Stomach (tissue), 9 donors: ENCODE measurements around the gene CAMK2G. TPM values are rescaled to one million over a fixed set of nuclear protein-coding genes. Genes with fewer than 3 reads are reported as not detected.

Experiments used
- DNase-seq, 2 donors: peaks; one replicate each; pipeline versions ENCODE4 v3.0.0 to v3.0.0-alpha.2; 2013 to 2019
- H3K27ac ChIP-seq, 5 donors: fragments of 200-600 bp in 4 of 5; sonication (generic) in 4 of 5; one replicate each; pipeline ENCODE4 v1.5.1; 2013 to 2019; ENCODE audit warnings: mild to moderate bottlenecking in 1 of 5, moderate library complexity in 1 of 5
- H3K27me3 ChIP-seq, 3 donors: fragments of 200-600 bp; sonication (generic); one replicate each; pipeline ENCODE4 v1.5.1; 2017 to 2019; ENCODE audit warnings: mixed run types in 1 of 3
- H3K36me3 ChIP-seq, 4 donors: fragments of 200-600 bp; sonication (generic); 1 replicate in 3 of 4; 2 replicates in 1 of 4; pipeline ENCODE4 v1.5.1; 2016 to 2019
- H3K4me1 ChIP-seq, 4 donors: fragments of 200-600 bp; sonication (generic); one replicate each; pipeline ENCODE4 v1.5.1; 2016 to 2019
- H3K4me3 ChIP-seq, 4 donors: fragments of 200-600 bp; sonication (generic) in 3 of 4; one replicate each; pipeline ENCODE4 v1.5.1; 2016 to 2019; ENCODE audit warnings: mild to moderate bottlenecking in 1 of 4
- H3K9me3 ChIP-seq, 4 donors: fragments of 200-600 bp; sonication (generic); one replicate each; pipeline ENCODE4 v1.5.1; 2016 to 2019
- EP300 ChIP-seq: sonication (generic); formaldehyde crosslinking; IDR thresholded peaks from one replicate; pipeline ENCODE4 v1.6.1; 2017; ENCODE audit warnings: antibody characterized with exemption
- POLR2A ChIP-seq, 4 donors: fragments of 450-650 bp; IDR thresholded peaks; one replicate each; pipeline ENCODE4 v1.6.1; 2016; ENCODE audit warnings: antibody characterized with exemption in 4 of 4, control low read depth in 2 of 4, mild to moderate bottlenecking in 1 of 4, moderate library complexity in 1 of 4
- POLR2AphosphoS5 ChIP-seq, 3 donors: sonication (generic); formaldehyde crosslinking; IDR thresholded peaks; one replicate each; pipeline ENCODE4 v1.6.1; 2016; ENCODE audit warnings: antibody characterized with exemption in 3 of 3
- WGBS, 5 donors: extraction: QIAGEN DNeasy Blood & Tissue Kit in 3 of 5; methylation state at CpG; one replicate each; pipeline versions ENCODE4 v1.1.5 to v1.1.7; 2013 to 2018; 5-methylcytosine and 5-hydroxymethylcytosine counted together
- intact Hi-C: fragments of 100-400 bp; cut with DNase I; formaldehyde crosslinking; loops from one replicate; pipeline ENCODE4 v1.15.1; 2023; ENCODE audit warnings: low total_unique reads
- polyA plus RNA-seq, 3 donors: library from polyadenylated mRNA; stranded (reverse); fragments of 200-250 nt; gene quantifications; one replicate each; pipeline ENCODE4 v1.2.3, GENCODE V29; 2013
- total RNA-seq, 5 donors: library from RNA; depleted of rRNA; stranded (reverse); fragments of >200 nt; gene quantifications; one replicate each; pipeline versions ENCODE4 v1.1.0 to v1.2.3, GENCODE V29; 2014 to 2016
- TF ChIP-seq, protein P1 (sequence below), 7 experiments: fragments of 450-650 bp in 4 of 7; fragments of 200-600 bp in 3 of 7; sonication (generic) in 3 of 7; IDR thresholded peaks; one replicate each; pipeline ENCODE4 v1.5.1; 2016 to 2019; ENCODE audit warnings: antibody characterized with exemption in 7 of 7, control low read depth in 2 of 7, mild to moderate bottlenecking in 1 of 7
- donor health status: healthy with polysubstance abuse.
- donor health status: Bipolar disorder and iron deficiency.
- donor health status: healthy.

The CAMK2G gene
- total and polyA plus RNA-seq, 8 donors, result 7.5 to 93.3 (median 29.6) TPM

DNA sequence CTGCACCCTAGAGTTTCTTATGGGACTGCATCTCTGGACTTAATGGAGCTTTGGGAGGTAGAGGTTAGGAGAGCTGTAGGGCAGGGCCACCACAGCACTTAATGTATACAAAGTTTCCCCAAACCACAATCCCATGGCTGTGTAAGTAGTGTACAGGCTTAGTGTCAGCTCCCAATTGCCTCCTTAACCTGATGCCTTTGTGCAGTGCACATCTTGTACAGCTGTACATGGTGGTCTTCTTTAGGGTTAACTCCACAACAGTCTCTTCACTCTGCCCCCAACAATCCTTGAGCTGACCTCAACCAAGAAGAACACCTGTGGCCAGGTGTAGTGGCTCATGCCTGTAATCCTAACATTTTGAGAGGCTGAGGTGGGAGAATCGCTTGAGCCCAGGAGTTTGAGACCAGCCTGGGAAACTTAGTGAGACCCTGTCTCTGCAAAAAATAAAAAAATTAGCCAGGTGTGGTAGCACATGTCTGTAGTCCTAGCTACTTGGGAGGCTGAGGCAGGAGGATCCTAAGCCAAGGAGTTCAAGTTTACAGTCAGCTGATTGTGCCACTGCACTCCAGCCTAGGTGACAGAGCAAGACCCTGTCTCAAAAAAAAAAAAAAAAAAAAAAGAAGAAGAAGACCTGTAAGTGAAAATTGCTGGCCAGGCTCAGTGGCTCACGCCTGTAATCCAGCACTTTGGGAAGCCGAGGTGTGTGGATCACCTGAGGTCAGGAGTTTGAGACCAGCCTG lies 43.4 kb upstream of the CAMK2G start:
- DNase-seq, result no peak
- TF ChIP-seq POLR2A (IDR thresholded peaks at IDR 0.05) (no peak), EP300 (no peak), POLR2AphosphoS5 (IDR thresholded peaks at IDR 0.05) (no peak)
- TF ChIP-seq, protein P1, sequence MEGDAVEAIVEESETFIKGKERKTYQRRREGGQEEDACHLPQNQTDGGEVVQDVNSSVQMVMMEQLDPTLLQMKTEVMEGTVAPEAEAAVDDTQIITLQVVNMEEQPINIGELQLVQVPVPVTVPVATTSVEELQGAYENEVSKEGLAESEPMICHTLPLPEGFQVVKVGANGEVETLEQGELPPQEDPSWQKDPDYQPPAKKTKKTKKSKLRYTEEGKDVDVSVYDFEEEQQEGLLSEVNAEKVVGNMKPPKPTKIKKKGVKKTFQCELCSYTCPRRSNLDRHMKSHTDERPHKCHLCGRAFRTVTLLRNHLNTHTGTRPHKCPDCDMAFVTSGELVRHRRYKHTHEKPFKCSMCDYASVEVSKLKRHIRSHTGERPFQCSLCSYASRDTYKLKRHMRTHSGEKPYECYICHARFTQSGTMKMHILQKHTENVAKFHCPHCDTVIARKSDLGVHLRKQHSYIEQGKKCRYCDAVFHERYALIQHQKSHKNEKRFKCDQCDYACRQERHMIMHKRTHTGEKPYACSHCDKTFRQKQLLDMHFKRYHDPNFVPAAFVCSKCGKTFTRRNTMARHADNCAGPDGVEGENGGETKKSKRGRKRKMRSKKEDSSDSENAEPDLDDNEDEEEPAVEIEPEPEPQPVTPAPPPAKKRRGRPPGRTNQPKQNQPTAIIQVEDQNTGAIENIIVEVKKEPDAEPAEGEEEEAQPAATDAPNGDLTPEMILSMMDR (IDR thresholded peaks at IDR 0.05), result no peak
- no peaks in the 10 kb centered on the region for H3K27me3 ChIP-seq
- WGBS, 5 donors, result 95 to 100% (median 96%) methylated on average over 3 of the region's 3 CpGs
- H3K9me3 ChIP-seq, result no peaks in the 10 kb centered on the region
- intact Hi-C loops, result no loop called here
- no peak overlapping the region for H3K4me3 ChIP-seq
- peaks cover 0 to 18% (median 3%) of the 10 kb centered on the region in 4 donors for H3K36me3 ChIP-seq
- H3K27ac ChIP-seq, result peak overlapping the region in 2 of 5 donors; percentile 39 to 64
- peaks cover 3 to 31% (median 7%) of the 10 kb centered on the region in 4 donors for H3K4me1 ChIP-seq

DNA sequence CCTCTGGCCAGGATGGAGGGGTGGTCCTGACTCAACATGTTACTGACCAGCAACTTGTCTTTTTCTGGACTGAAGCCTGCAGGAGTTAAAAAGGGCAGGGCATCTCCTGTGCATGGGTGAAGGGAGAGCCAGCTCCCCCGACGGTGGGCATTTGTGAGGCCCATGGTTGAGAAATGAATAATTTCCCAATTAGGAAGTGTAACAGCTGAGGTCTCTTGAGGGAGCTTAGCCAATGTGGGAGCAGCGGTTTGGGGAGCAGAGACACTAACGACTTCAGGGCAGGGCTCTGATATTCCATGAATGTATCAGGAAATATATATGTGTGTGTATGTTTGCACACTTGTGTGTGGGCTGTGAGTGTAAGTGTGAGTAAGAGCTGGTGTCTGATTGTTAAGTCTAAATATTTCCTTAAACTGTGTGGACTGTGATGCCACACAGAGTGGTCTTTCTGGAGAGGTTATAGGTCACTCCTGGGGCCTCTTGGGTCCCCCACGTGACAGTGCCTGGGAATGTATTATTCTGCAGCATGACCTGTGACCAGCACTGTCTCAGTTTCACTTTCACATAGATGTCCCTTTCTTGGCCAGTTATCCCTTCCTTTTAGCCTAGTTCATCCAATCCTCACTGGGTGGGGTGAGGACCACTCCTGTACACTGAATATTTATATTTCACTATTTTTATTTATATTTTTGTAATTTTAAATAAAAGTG lies 42.6 kb upstream of the CAMK2G start:
- Histone ChIP-seq H3K9me3 (no peaks in the 10 kb centered on the region), H3K4me3 (no peak overlapping the region), H3K27me3 (peaks cover 0 to 8% (median 5%) of the 10 kb centered on the region in 3 donors), H3K27ac (peak overlapping the region in 3 of 5 donors; percentile 14 to 64 (median 39)), H3K4me1 (peaks cover 9 to 37% (median 11%) of the 10 kb centered on the region in 4 donors), H3K36me3 (peaks cover 0 to 18% (median 3%) of the 10 kb centered on the region in 4 donors)
- DNase-seq, result peak in 1 of 2 donors; percentile 39
- intact Hi-C loops, result no loop called here
- TF ChIP-seq POLR2AphosphoS5 (IDR thresholded peaks at IDR 0.05), result no peak
- TF ChIP-seq, protein P1 (IDR thresholded peaks at IDR 0.05), result no peak
- no peak for TF ChIP-seq POLR2A (IDR thresholded peaks at IDR 0.05)
- TF ChIP-seq EP300, result no peak
- WGBS, 5 donors, result 44 to 49% (median 47%) methylated on average over 5 of the region's 5 CpGs

DNA sequence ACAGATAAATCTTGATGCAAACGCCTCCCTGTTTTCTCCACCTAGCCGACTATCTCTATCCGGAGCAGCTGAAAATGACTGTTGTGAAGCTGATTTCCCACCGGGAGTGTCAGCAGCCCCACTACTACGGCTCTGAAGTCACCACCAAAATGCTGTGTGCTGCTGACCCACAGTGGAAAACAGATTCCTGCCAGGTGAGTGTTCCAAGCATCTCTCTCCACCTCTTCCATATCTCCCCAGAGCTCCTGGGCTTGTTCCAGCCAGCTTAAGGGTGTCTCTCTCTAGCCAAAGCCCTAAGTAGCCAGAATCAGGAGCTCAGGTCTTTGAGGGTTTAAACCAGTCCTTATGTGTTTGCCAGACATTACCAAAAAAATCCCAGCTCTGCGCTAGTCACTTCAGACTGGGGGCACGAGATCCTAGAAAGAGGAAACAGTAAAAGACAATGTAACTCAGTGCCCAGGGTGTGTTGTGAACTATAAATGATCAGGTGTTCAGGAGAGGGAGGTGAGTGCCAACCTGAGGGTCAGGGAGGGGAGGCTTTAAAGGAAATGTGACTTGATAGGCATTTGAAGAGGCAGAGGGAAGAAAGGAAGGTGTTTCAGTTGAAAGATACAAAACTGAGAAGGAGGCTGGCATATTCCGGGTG lies 41.0 kb upstream of the CAMK2G start:
- intact Hi-C loops, result no loop called here
- Histone ChIP-seq H3K4me1 (peaks cover 22 to 53% (median 26%) of the 10 kb centered on the region in 4 donors), H3K4me3 (no peak overlapping the region), H3K36me3 (peaks cover 0 to 18% (median 3%) of the 10 kb centered on the region in 4 donors), H3K27ac (peak overlapping the region in 2 of 5 donors; percentile 3 to 64), H3K9me3 (no peaks in the 10 kb centered on the region), H3K27me3 (peaks cover 0 to 23% (median 20%) of the 10 kb centered on the region in 3 donors)
- 67 to 75% (median 73%) methylated on average over 8 of the region's 8 CpGs for WGBS, 5 donors
- no peak for DNase-seq
- TF ChIP-seq POLR2A (IDR thresholded peaks at IDR 0.05) (no peak), POLR2AphosphoS5 (IDR thresholded peaks at IDR 0.05) (no peak), EP300 (no peak)
- TF ChIP-seq, protein P1 (IDR thresholded peaks at IDR 0.05), result no peak

DNA sequence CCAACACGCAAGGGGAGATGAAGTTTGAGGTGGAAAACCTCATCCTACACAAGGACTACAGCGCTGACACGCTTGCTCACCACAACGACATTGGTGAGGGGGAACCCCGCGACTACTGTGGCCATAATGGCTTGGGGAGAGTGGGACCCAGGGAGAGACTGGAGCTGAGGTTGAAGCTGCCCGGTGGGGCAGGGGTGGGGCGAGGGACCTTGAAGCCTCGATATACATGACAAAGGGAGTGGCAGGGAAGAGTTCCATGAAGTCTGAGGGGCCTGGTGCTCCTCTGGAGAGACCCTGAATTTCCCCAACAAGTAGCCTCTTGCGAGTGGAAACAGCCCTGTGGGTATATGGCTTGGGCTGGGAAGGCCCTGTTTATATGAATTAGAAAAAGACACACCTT lies 39.7 kb upstream of the CAMK2G start:
- TF ChIP-seq POLR2A (IDR thresholded peaks at IDR 0.05), result no peak
- TF ChIP-seq EP300, result no peak
- no peak for TF ChIP-seq POLR2AphosphoS5 (IDR thresholded peaks at IDR 0.05)
- TF ChIP-seq, protein P1 (IDR thresholded peaks at IDR 0.05), result no peak
- Histone ChIP-seq H3K36me3 (peaks cover 0 to 18% (median 3%) of the 10 kb centered on the region in 4 donors), H3K9me3 (no peaks in the 10 kb centered on the region), H3K27ac (no peak overlapping the region), H3K4me1 (peaks cover 26 to 57% (median 31%) of the 10 kb centered on the region in 4 donors), H3K27me3 (peaks cover 0 to 27% (median 20%) of the 10 kb centered on the region in 3 donors), H3K4me3 (no peak overlapping the region)
- intact Hi-C loops, result no loop called here
- DNase-seq, result no peak
- WGBS, 5 donors, result 79 to 87% (median 80%) methylated on average over 10 of the region's 10 CpGs
